ENCODE measurements around the gene CSPG4. TPM values are rescaled to one million over a fixed set of nuclear protein-coding genes. Genes with fewer than 3 reads are reported as not detected.
A peak's percentile ranks its signal among the peaks of the same experiment; 100 is the strongest.
"Not testable (repeated sequence)": the region's sequence is repeated elsewhere in the genome, so short reads cannot be mapped to it uniquely, and the experiment has no call there.

The CSPG4 gene
- total RNA-seq, 1 donor from 2014 or later: 0.79 TPM

GRCh38 chr15:75721923-75722870, 9.5 kb upstream of the CSPG4 start:
- FAIRE-seq: no peak
- no peak for DNase-seq (ENCODE audit: low read depth)
- H3K27me3 ChIP-seq (ENCODE audit: control insufficient read depth, insufficient read depth, low read length): no peaks in the 10 kb centered on the region
- no peaks in the 10 kb centered on the region for H3K36me3 ChIP-seq (ENCODE audit: control insufficient read depth, insufficient read depth, low read length)
- H3K4me3 ChIP-seq (ENCODE audit: low read depth, low read length): no peak overlapping the region
- no peak for TF ChIP-seq CTCF (IDR thresholded peaks at IDR 0.05; ENCODE audit: insufficient read depth, low read length, severe bottlenecking)

GRCh38 chr15:75721480-75721922, 8.9 kb upstream of the CSPG4 start:
- Histone ChIP-seq H3K4me3 (ENCODE audit: low read depth, low read length) (no peak overlapping the region), H3K36me3 (ENCODE audit: control insufficient read depth, insufficient read depth, low read length) (no peaks in the 10 kb centered on the region), H3K27me3 (ENCODE audit: control insufficient read depth, insufficient read depth, low read length) (no peaks in the 10 kb centered on the region)
- TF ChIP-seq CTCF (IDR thresholded peaks at IDR 0.05; ENCODE audit: insufficient read depth, low read length, severe bottlenecking): no peak
- DNase-seq (ENCODE audit: low read depth): no peak
- no peak for FAIRE-seq

DNA sequence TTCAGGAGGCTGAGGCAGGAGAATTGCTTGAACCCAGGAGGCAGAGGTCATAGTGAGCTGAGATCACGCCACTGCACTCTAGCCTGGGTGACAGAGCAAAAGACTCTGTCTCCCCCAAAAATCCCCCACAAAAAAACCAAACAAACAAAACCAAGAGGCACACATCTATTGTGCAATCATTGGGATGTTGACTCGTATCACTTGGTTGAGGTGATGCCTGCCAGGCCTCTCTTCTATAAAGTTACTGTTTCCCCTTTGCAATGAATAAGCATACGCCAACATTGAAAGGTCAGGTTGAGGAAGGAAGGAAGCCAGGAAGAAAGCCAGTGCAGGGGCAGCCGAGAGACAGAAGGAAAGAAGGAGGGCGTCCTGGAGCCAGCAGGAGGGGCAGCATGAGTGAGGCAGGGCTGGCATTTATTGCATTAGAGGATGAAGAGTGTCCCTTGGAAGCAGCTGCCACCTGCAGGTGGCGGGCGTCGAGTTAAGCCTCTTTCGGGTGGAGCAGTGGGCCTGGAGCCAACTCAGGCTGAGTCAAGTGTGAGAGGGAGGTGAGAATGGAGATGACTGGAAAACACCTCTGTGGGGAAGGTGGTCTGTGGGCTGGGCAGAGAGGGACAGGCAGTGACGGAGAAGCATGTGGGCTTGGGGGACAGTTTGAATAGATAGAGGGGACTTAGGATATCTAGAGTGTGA, 8.3 kb upstream of the CSPG4 start:
- TF ChIP-seq CTCF (IDR thresholded peaks at IDR 0.05; ENCODE audit: insufficient read depth, low read length, severe bottlenecking): peak; percentile 83
- peak; percentile 86 for DNase-seq (ENCODE audit: low read depth)
- Histone ChIP-seq H3K27me3 (ENCODE audit: control insufficient read depth, insufficient read depth, low read length) (no peaks in the 10 kb centered on the region), H3K36me3 (ENCODE audit: control insufficient read depth, insufficient read depth, low read length) (no peaks in the 10 kb centered on the region), H3K4me3 (ENCODE audit: low read depth, low read length) (no peak overlapping the region)
- FAIRE-seq: peak; percentile 7

- FAIRE-seq (no peak), DNase-seq (ENCODE audit: low read depth) (no peak)
- no peak overlapping the region for H3K4me3 ChIP-seq (ENCODE audit: low read depth, low read length)
- no peaks in the 10 kb centered on the region for H3K36me3 ChIP-seq (ENCODE audit: control insufficient read depth, insufficient read depth, low read length)
- no peak for TF ChIP-seq CTCF (IDR thresholded peaks at IDR 0.05; ENCODE audit: insufficient read depth, low read length, severe bottlenecking)
- H3K27me3 ChIP-seq (ENCODE audit: control insufficient read depth, insufficient read depth, low read length): no peaks in the 10 kb centered on the region
These were observed 7.6 kb upstream of the CSPG4 start for GRCh38 chr15:75720297-75720696.

GRCh38 chr15:75718328-75718727, 5.7 kb upstream of the CSPG4 start:
- DNase-seq (ENCODE audit: low read depth) (peak; percentile 31), FAIRE-seq (no peak)
- no peak for TF ChIP-seq CTCF (IDR thresholded peaks at IDR 0.05; ENCODE audit: insufficient read depth, low read length, severe bottlenecking)

DNA sequence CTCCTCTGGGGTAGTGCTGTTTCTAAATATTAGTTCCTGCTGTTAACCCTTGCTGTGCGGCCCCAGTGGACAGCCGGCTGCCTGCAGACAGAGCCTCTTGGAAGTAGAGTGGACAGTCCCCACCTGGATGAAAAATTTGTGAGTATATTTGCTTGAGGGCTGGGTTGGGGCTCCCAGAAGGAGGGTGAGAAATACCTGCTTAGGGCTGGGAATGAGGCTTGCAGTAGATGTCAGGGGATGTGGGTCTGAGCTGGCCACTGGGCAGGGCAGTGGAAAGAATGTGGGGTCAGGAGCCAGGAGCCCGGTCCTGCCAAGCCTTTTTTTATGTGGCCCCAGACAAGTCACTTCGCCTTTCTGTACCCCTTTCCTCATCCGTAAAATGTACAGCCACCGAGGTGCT, 4.4 kb upstream of the CSPG4 start:
- not testable (repeated sequence) for DNase-seq (ENCODE audit: low read depth); FAIRE-seq; H3K27me3 ChIP-seq (ENCODE audit: control insufficient read depth, insufficient read depth, low read length); H3K4me3 ChIP-seq (ENCODE audit: low read depth, low read length); H3K36me3 ChIP-seq (ENCODE audit: control insufficient read depth, insufficient read depth, low read length)

More at GRCh38 chr15:75718328-75718727, 5.7 kb upstream of the CSPG4 start:
- H3K36me3 ChIP-seq (ENCODE audit: control insufficient read depth, insufficient read depth, low read length): no peaks in the 10 kb centered on the region
- H3K27me3 ChIP-seq (ENCODE audit: control insufficient read depth, insufficient read depth, low read length): no peaks in the 10 kb centered on the region
- no peak overlapping the region for H3K4me3 ChIP-seq (ENCODE audit: low read depth, low read length)

DNA sequence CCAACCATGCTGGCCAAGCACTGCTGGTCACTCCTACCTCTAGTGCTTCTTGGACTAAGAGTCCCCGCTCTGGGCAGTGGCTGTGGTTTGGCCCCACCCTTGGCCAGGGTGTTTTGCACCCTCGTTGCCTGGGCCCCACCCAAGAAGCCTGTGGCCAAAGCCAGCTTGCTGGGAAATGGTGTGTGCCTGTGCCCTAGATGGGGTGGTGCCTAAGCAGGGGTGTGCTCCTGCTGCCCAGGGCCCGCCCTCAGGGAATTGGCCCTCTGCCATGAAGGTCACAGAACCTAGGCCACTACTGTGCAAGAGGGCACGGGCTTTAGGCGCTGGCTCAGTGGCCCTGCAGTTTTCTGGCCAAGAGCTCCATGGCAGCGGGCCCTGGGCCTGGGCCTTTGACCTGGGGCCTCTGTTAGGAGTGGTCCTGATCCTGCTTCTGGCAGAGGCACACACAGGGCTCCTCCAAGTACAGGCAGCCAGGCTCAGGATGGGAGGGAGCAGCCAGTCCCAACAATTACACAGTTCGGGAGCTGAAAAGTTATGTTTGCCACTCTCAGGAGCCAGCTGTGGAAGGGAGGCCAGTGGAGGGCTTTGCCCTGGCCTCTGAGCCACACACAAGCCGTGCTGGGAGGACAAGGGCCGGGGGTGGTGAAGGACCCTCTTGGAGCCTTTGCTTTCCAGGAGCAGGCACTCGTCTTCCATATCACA, 3.8 kb upstream of the CSPG4 start:
- not testable (repeated sequence) for DNase-seq (ENCODE audit: low read depth); H3K4me3 ChIP-seq (ENCODE audit: low read depth, low read length); H3K36me3 ChIP-seq (ENCODE audit: control insufficient read depth, insufficient read depth, low read length); H3K27me3 ChIP-seq (ENCODE audit: control insufficient read depth, insufficient read depth, low read length); FAIRE-seq

DNA sequence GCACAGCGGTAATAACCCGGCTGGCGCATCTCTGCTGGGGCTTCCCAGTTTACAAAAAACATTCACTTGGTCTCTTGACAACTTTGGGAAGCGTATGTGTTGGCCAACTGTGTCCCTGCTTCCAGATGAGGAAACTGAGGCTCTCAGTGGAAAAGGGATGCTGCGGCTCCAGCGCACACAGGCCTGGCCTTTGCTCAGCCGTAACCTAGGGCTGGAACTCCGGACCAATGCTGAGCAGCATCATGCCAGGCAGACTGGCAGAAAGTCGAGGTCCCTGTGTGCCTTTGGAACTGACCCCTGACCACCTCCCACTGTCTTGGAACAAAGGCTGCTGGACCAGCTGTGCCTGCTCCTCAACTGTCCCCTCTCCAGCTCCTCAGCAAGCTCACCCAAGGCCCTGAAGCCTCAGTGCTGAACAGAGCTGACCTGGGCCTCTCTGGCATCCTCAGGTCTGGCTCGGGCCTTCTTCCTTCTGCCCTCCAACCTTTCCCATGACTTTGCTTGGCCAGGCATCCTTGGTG, 2.7 kb upstream of the CSPG4 start:
- FAIRE-seq; H3K36me3 ChIP-seq (ENCODE audit: control insufficient read depth, insufficient read depth, low read length); H3K27me3 ChIP-seq (ENCODE audit: control insufficient read depth, insufficient read depth, low read length); DNase-seq (ENCODE audit: low read depth); H3K4me3 ChIP-seq (ENCODE audit: low read depth, low read length): not testable (repeated sequence)

Measured in bronchial epithelial cell (primary cell).